ENCODE data around the gene ACVR1C.
"Not testable (repeated sequence)": the region's sequence is repeated elsewhere in the genome, so short reads cannot be mapped to it uniquely, and the experiment has no call there.

ACVR1C gene

GRCh38 chr2:157574165-157574564 lies 54.5 kb downstream of the ACVR1C start:
- no peak for DNase-seq (ENCODE audit: low read depth in 2 of 2)

DNA sequence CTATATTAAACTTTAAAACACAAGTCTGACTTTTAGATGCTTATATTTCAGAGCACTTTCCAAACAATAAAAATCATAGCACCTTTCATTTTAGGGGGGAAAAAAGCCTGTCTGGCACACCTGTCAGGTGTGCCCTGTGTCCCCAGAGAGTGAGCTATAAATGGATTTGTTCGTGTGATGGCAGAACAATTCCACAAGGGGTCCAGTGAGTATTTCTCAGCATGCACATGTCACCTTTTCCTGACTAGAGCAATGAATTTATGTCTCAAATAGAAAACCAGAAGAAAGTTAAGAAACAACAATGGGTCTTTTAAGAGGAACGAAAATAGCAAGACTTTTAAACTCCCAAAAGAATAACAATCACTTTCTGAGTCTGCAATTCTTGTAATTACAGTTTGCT lies 55.9 kb downstream of the ACVR1C start:
- no peak for DNase-seq (ENCODE audit: low read depth in 2 of 2)

- not testable (repeated sequence) for DNase-seq (ENCODE audit: low read depth in 2 of 2)
Measured at GRCh38 chr2:157566623-157567022, 62.0 kb downstream of the ACVR1C start.

GRCh38 chr2:157566113-157566512 lies 62.6 kb downstream of the ACVR1C start:
- not testable (repeated sequence) for DNase-seq (ENCODE audit: low read depth in 2 of 2)

- DNase-seq (ENCODE audit: low read depth in 2 of 2): no peak
Measured at GRCh38 chr2:157565550-157565949, 63.1 kb downstream of the ACVR1C start.

GRCh38 chr2:157559890-157560289 lies 68.8 kb downstream of the ACVR1C start:
- no peak for DNase-seq (ENCODE audit: low read depth in 2 of 2)

GRCh38 chr2:157559461-157559860 lies 69.2 kb downstream of the ACVR1C start:
- no peak for DNase-seq (ENCODE audit: low read depth in 2 of 2)

- DNase-seq (ENCODE audit: low read depth in 2 of 2): no peak
Measured at GRCh38 chr2:157559061-157559460, 69.6 kb downstream of the ACVR1C start.

- DNase-seq (ENCODE audit: low read depth in 2 of 2): no peak
Measured at GRCh38 chr2:157557770-157558169, 70.9 kb downstream of the ACVR1C start.

- no peak for DNase-seq (ENCODE audit: low read depth in 2 of 2)
Measured at GRCh38 chr2:157540102-157540501, 88.6 kb downstream of the ACVR1C start.

DNA sequence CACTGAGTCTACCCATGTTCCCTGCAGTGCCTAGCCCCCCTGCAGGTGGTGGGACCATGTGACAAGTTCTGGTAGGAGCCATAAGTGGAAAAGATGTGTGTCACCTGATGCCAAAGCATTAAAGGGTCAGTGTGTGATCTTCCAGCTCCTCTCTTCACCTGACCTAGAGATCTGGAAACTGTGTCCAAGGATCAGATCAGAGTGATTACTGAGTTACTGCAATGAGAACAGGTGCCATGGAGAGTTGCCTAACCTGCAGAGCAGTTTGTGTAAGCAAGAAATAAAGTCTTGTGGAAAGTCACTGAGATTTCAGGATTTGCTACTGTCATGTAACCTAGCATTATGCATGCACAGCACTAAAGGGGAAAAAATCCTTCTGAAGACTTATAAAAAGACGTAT lies 90.6 kb downstream of the ACVR1C start:
- DNase-seq (ENCODE audit: low read depth in 2 of 2): no peak

- DNase-seq (ENCODE audit: low read depth in 2 of 2): no peak
Measured at GRCh38 chr2:157536815-157537214, 91.8 kb downstream of the ACVR1C start.

- no peak for DNase-seq (ENCODE audit: low read depth in 2 of 2)
Measured at GRCh38 chr2:157528963-157529751, 99.5 kb downstream of the ACVR1C start.

DNA sequence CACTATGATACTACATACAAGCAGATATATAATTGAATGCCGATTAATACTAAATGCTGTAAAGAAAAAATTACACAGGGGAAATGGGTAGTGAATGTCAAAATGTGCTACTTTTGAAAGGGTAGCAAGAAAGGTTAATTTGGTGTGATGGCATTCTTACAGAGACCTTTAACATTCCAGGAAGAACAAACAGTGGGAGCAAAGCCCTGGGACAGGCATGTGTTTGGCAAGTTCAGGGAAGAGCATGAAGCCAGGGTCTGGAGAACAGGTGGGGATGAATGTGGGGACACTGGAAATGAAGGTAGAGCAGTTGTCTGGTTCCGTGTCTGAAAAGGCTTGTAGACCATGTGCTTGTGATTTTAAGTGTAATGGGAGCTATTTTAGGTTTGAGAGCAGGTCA lies 102.6 kb downstream of the ACVR1C start:
- no peak for DNase-seq (ENCODE audit: low read depth in 2 of 2)

DNA sequence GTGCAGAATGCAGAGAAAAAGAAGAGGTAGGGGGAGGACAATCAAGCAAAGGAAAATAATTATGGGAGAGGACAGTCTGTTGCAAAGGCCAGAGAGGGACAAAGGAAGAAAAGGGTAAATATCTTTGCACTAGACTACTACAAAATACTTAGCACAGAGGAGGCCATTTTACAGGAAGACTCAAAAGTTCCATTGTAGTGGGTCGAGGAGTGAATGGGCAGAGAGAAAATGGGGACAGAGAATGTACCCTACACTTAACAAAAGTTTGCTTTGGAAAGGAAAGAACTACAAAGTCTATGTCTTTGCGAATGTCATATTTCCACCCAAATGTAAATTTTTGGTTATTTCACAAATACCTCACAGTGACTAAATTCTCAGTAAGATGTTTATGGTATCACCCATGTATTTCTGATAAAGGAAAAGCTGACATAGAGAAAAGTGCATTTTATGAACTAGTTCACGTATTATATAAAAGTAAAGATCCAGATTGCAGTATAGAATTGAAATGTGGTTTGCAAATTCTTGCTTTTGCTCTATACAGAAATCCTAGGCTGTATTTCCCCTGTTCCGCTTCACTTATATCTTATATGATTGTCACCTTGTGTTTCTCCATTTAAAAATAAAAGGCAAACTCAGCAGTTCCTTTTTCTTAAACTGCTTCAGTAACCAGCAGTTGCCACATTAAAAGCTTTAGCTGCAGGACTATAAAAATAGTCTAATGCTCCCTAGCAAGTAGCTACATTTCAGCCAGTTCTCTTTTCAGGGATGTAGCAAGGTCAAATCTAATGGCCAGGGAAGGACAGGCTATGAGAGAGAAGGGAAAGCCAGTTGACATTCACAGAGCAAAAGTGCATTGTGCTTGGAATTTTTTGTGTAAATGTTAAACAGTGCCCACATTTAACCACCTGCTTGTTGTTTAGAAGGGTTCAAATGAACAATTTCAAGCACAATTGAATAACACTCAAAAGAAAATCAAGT lies 105.1 kb downstream of the ACVR1C start:
- DNase-seq (ENCODE audit: low read depth in 2 of 2): no peak

DNA sequence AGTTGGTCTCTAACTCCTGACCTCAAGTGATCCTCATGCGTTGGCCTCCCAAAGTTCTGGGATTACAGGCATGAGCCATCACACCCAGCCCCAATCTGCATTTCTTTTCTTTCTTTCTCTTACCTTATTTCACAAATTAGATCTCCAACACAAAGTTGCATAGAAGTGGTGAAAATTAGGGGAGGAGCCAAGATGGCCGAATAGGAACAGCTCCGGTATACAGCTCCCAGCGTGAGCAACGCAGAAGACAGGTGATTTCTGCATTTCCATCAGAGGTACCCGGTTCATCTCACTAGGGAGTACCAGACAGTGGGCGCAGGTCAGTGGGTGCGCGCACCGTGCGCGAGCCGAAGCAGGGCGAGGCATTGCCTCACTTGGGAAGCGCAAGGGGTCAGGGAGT lies 113.7 kb downstream of the ACVR1C start:
- DNase-seq (ENCODE audit: low read depth in 2 of 2): not testable (repeated sequence)

DNA sequence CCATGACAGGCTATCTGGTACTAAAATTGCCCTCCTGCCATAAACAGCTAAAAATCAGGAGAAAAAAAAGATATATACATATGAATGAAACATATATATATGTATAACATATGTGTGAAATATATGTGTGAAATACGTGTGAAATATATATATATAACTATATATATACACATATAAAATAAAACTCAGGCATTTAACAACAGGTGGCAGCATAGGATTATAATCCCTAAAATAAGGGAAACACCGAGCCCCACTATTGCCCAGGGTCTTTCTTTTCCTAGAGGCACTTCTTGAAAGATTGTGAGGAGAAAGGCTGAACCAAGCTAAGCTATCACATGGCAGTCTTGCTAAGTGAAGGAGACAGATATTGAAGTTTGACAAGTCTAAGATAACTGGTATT lies 118.9 kb downstream of the ACVR1C start:
- DNase-seq (ENCODE audit: low read depth in 2 of 2): no peak

DNA sequence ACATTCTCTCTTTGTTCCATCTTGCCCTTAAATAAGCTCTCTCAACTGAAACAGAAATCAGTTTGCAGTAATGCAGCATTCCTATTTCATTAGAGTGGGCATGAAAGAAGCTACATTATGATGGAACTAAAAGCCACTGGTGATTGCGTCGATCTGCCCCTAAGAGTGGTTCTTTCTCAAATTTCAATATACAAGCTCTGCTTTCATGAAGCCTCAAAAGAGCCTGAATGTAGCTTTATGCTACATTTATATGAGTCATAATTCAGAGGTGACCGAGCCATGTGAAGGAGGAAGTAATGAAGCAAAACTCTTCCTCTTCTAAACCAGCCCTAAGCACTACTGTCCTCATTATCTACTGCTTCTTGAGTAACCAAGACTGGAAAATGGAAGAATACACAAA lies 120.0 kb downstream of the ACVR1C start:
- no peak for DNase-seq (ENCODE audit: low read depth in 2 of 2)

DNA sequence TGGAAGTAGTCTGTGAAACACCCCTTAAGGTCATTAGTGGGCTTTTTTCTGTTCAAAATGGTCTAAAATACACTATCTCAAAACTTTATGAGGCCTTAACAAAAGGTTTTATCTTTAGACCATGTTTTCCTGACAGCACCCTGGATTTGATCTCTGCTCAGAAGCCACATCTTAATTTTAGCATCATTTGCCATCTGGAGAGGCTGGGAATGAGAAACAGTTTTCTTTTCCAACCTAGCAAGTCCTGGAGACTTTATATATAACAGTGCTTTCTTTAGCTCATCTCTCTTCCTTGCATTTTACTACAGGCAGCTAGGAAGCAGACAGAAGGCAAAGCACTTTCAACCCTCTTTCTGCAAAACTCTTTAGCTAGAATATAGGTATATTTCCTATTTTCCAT lies 122.1 kb downstream of the ACVR1C start:
- DNase-seq (ENCODE audit: low read depth in 2 of 2): no peak

- no peak for DNase-seq (ENCODE audit: low read depth in 2 of 2)
Measured at GRCh38 chr2:157504623-157505022, 124.0 kb downstream of the ACVR1C start.

GRCh38 chr2:157501026-157501425 lies 127.6 kb downstream of the ACVR1C start:
- no peak for DNase-seq (ENCODE audit: low read depth in 2 of 2)

GRCh38 chr2:157500334-157500733 lies 128.3 kb downstream of the ACVR1C start:
- no peak for DNase-seq (ENCODE audit: low read depth in 2 of 2)

- no peak for DNase-seq (ENCODE audit: low read depth in 2 of 2)
Measured at GRCh38 chr2:157498483-157498882, 130.2 kb downstream of the ACVR1C start.
